DMS79 treated with DMSO at 0.1 percent for 48 hours (cell line): ENCODE data around the gene RAB40A.
"Not testable (repeated sequence)": the region's sequence is repeated elsewhere in the genome, so short reads cannot be mapped to it uniquely, and the experiment has no call there.

Experiments
- DNase-seq: peaks from one replicate; lab custom pipeline; 2025; lab: John Stamatoyannopoulos, UW

Gene RAB40A

DNA sequence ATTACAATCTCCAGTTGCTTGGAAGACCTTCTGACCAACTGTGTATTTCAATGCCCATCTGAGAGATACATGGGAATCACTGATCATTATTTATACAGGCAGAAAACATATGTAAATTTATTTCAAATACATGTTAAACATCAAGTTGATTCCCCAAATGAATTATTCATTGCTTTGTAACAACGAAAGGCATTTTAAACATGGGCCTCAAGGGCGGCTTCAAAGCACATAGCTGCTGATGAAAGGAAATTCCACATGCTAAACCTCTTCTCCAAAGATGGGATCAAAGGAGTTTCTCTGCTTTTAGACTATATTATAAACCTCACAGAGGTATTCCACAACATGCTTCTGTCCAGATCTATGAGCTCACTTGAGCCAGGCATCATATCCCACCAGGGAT lies 4.3 kb upstream of the RAB40A start:
- DNase-seq = no peak

- DNase-seq = no peak
Measured at GRCh38 chrX:103520386-103520785, 1.1 kb upstream of the RAB40A start.

GRCh38 chrX:103518571-103518970 lies 718 bp downstream of the RAB40A start:
- DNase-seq = no peak

DNA sequence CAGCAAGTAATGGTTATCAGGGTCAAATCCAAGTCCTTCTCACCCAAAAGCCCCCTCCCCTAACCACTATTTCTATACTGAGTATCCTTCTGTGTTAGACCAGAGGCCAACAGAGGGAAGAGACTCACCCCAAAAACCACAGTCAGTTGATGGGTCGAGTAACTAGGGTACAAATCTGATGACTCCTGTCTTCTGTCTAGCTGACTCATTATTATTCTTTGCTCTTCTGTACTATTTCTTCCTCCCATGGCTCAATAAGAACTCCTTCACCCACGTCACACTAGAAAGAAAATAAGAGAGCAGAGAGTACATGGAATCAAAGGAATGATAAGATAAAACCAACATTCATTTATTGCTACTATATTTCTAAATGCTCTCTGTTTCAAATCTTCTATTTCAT lies 2.0 kb downstream of the RAB40A start:
- DNase-seq = no peak

DNA sequence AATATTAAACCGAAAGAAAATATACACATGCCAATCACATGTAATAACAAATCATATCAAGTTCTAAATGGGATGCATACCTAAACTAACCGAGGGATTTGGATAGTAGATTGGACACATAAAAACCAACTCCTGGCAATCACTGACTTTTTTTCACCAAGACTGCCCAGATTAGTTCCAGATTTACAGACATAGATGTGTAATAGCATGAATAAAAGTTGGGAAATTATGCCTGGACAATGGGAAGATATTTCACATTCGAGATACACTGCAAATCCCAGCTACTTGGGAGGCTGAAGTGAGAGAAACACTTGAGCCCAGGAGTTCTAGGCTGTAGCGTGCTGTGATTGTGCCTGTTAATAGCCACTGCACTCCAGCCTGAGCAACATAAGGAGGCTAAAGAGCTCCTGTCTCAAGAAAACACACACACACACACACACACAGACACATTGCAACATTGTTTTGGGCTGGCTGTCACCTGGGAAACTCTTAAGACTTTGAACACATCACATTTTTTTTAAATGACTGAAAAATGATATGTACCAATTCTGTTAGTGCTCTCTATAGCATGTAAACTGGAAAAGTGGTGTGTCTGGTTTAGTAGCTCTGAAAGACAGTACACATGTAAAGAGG lies 5.7 kb downstream of the RAB40A start:
- no peak for DNase-seq

DNA sequence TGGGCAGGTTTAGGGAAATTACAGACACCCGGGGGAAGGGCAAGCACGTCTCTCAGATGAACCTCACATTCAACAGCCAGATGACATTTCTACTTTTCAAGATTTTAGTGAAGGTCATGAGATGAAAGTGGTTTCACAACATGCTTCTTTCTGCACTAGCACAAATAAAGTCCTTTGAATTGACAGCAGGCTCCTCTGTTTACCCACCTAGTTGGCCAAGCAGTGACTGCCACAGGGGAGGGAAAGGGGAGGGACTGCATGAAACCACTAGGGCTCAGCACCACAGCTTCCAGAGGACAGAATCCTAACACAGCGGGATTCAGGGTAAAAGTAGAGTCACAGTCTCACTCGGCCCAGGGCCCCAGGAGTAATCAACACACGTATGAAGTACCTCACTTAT lies 6.2 kb downstream of the RAB40A start:
- DNase-seq = no peak

- DNase-seq = no peak
Measured at GRCh38 chrX:103510031-103510430, 9.3 kb downstream of the RAB40A start.

DNA sequence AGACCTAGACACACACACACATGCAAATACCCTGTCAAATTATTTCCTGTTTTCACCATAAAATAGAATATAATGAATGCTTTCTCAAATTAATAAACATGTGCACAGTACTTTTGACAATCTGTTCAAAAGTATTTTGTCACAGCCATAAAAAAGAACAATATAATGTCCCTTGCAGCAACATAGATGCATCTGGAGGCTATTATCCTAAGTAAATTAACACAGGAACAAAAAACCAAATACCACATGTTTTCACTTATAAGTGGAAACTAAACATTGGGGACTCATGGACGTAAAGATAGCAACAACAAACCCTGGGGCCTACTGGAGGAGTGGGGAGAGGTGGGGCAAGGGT lies 15.5 kb downstream of the RAB40A start:
- DNase-seq = no peak

DNA sequence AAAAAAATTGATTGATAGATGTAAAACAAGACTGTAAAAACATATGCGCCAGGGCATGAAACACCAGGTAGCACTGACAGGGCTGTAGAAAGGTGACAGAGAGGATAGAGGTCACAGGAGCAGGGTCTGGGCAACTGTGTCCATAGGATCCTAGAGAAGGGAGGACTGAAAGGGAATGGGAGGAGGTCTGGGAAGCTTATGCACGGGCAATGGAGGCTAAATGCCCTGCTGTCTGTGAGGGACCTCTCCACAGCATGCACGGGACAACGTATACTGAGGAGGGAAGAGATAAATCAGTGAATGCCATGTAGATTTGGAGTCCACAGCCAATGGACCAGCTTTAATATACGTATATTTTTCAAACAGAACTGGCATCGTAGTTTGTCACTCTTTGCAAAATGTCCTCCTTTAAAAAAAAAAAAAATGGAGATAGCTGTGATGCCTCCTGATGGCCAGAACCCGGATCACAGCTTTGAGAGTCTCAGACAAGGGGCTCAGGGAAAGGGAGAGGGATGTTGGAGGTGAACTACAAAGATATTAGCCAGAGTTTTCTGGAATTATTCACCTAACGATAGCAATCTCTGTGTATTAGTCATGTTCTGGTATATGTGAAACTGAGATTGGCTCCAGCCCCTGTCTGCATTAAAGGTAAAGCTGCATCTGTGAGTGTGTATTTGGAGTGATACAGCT lies 16.0 kb downstream of the RAB40A start:
- no peak for DNase-seq

GRCh38 chrX:103498786-103499185 lies 20.5 kb downstream of the RAB40A start:
- DNase-seq = no peak

GRCh38 chrX:103495786-103496185 lies 23.5 kb downstream of the RAB40A start:
- no peak for DNase-seq

GRCh38 chrX:103493578-103493977 lies 25.7 kb downstream of the RAB40A start:
- not testable (repeated sequence) for DNase-seq

GRCh38 chrX:103489733-103490132 lies 29.6 kb downstream of the RAB40A start:
- DNase-seq = peak; percentile 25

DNA sequence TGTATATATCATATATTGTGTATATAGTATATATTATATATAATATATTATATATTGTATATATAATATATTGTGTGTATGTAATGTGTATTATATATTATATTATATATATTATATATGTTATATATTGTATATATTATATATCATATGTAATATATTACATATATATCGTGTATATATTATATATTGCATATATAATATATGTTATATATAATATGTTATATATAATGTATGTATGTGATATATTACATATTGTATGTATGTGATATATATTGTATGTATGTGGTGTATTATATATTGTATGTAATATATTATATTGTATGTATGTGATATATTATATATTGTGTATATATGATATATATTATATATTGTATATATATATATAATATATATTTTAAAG lies 30.5 kb downstream of the RAB40A start:
- no peak for DNase-seq

DNA sequence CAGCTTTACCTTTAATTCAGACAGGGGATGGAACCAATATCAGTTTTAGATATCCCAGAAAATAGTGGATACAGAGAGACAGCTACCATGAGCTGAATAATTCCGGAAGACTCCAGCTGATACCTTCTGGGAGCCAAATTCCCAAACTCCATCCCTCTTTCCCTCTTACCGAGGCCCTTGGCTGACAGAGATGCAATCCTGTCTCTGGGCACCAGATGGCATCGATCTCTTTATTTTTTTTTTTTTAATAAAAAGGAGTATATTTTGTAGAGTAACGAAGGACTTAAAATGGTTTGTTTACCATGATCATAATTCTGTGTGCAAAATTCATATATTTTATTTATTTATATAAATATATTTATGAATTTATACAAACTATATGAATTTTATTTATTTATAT lies 31.0 kb downstream of the RAB40A start:
- peak; percentile 9 for DNase-seq

GRCh38 chrX:103483720-103484119 lies 35.6 kb downstream of the RAB40A start:
- no peak for DNase-seq

GRCh38 chrX:103480526-103480925 lies 38.8 kb downstream of the RAB40A start:
- no peak for DNase-seq

- DNase-seq = no peak
Measured at GRCh38 chrX:103477496-103477895, 41.8 kb downstream of the RAB40A start.

- no peak for DNase-seq
Measured at GRCh38 chrX:103475381-103475780, 43.9 kb downstream of the RAB40A start.

DNA sequence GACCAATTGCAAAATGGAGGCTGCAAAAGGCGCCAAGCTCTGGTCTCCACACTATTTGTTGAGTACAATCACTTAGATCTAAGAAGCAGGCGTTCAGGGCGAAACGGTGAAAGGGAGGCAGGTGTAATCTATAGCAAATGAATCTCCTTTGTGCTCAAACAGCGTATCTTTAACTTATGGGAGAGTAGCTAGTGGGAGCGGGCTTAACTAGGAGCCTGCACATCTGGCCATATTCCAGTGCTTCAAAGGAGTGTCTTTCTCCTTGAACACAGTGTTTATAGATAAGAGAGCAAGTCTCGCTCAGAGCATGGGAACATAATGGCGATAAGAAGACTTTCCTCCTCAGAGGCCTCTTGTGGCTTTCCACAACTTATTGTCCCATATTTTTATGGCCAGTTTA lies 49.3 kb downstream of the RAB40A start:
- DNase-seq = not testable (repeated sequence)

- no peak for DNase-seq
Measured at GRCh38 chrX:103467887-103468286, 51.4 kb downstream of the RAB40A start.

DNA sequence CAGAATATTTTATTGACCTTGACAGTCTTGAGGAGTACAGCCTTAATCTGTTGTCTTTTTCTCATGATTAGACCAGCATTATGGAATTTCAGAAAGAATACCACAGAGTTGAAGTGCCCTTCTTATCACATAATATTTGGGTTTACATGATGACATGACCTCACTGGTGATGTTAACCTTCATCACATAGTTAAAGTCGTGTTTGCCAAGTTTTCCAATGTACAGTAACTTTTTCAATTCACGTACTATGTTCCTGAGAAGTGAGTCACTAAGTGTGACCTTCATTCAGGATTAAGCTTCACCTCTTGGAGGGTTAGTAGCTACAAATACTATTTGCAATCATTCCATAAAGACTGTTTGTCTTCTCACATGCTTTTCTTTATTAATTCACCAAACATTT lies 52.1 kb downstream of the RAB40A start:
- DNase-seq = no peak

GRCh38 chrX:103464774-103465117 lies 54.5 kb downstream of the RAB40A start:
- DNase-seq = peak; percentile 80

- DNase-seq = no peak
Measured at GRCh38 chrX:103464072-103464773, 55.1 kb downstream of the RAB40A start.
